ENCODE results near the gene PAM. TPM values are rescaled to one million over a fixed set of nuclear protein-coding genes. Genes with fewer than 3 reads are reported as not detected.
"Not testable (repeated sequence)": the region's sequence is repeated elsewhere in the genome, so short reads cannot be mapped to it uniquely, and the experiment has no call there.

The PAM gene
- total RNA-seq, 1 donor: 266 TPM

DNA sequence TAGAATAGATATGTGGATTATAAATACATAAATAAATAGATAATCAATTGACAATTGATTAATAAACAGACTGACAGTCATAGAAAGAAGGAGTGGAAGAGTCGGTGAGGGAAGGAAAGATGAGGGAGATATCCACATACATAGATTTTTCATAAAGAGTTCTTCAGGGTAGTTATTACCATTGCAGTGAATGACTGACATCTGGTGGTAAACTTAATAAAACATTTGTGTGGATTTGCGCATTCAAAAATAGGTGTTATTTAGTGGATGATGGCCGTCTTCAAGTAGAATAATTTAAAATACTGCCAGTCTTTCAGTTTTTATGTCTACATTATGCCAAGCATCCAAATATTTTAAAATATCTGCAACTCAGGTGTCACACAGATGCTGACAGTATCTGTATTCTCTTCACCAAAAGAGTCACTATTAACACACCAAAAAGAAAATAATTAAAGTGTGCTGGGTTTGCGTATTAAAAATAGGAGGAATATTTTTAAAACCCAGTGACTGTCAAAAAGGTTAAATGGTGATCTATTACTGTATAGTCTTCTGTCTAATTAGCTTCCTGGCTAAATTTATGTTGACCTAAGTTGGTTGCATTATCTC is 286.1 kb downstream of the PAM start:
- DNase-seq (ENCODE audit: low read depth): peak; percentile 57
- no peak overlapping the region for H3K4me3 ChIP-seq (ENCODE audit: low read depth, low read length)
- TF ChIP-seq, protein P1, sequence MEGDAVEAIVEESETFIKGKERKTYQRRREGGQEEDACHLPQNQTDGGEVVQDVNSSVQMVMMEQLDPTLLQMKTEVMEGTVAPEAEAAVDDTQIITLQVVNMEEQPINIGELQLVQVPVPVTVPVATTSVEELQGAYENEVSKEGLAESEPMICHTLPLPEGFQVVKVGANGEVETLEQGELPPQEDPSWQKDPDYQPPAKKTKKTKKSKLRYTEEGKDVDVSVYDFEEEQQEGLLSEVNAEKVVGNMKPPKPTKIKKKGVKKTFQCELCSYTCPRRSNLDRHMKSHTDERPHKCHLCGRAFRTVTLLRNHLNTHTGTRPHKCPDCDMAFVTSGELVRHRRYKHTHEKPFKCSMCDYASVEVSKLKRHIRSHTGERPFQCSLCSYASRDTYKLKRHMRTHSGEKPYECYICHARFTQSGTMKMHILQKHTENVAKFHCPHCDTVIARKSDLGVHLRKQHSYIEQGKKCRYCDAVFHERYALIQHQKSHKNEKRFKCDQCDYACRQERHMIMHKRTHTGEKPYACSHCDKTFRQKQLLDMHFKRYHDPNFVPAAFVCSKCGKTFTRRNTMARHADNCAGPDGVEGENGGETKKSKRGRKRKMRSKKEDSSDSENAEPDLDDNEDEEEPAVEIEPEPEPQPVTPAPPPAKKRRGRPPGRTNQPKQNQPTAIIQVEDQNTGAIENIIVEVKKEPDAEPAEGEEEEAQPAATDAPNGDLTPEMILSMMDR (IDR thresholded peaks at IDR 0.05; ENCODE audit: insufficient read depth, low read depth, low read length): peak; percentile 35

DNA sequence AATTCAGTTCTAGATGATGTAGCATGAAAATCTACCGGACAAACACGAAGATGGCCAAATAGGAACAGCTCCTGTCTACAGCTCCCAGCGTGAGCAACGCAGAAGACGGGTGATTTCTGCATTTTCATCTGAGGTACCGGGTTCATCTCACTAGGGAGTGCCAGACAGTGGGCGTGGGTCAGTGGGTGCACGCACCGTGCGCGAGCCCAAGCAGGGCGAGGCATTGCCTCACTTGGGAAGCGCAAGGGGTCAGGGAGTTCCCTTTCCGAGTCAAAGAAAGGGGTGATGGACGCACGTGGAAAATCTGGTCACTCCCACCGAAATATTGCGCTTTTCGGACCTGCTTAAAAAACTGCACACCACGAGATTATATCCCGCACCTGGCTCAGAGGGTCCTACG is 291.6 kb downstream of the PAM start:
- not testable (repeated sequence) for DNase-seq (ENCODE audit: low read depth); H3K4me3 ChIP-seq (ENCODE audit: low read depth, low read length)

DNA sequence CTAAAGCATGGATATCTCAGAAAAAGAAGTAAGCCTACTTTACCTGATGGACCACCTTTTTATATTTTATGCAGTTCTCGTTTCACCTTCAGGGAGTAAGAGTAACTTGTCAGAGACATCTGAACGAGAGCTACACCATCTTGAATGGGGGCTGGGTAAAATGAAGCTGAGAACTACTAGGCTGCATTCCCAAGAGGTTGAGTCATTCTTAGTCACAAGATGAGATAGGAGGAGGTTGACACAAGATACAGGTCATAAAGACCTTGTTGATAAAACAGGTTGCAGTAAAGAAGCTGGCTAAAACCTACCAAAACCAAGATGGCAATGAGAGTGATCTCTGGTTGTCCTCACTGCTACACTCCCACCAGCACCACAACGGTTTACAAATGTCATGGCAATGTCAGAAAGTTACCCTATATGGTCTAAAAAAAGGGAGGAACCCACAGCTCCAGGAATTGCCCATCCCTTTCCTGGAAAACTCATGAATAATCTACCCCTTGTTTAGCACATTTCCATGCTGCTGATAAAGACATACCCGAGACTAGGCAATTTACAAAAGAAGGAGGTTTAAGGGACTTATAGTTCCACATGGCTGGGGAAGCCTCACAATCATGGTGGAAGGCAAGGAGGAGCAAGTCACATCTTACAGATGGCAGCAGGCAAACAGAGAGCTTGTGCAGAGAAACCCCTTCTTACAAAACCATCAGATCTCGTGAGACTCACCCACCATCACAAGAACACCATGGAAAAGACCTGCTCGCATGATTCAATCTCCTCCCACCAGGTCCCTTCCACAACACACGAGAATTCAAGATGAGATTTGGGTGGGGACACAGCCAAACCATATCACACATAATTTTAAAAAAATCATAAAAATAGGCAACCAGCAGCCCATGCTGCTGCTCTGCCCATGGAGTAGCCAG is 302.4 kb downstream of the PAM start:
- no peak overlapping the region for H3K4me3 ChIP-seq (ENCODE audit: low read depth, low read length)
- DNase-seq (ENCODE audit: low read depth): peak; percentile 47
- TF ChIP-seq, protein P1 (IDR thresholded peaks at IDR 0.05; ENCODE audit: insufficient read depth, low read depth, low read length): no peak

DNA sequence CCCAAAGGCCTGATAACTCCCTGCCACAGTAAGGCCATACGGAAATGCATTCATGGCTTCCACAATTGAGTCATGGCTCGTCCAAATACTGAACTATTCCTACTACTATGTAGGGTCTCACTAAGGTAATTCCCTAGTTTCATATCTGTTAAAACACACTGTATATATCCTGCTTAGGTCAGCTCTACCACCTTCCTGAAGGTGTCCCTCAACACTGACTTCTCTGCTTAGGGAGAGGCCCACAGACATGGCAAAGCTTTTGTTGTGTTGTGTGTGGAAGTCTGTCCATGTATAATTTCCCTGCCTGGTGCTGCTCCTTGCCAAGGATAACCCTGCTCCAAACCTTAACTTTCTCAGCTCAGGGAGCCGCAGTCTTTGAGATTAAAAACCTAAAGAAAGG is 304.4 kb downstream of the PAM start:
- DNase-seq (ENCODE audit: low read depth): no peak
- TF ChIP-seq, protein P1 (IDR thresholded peaks at IDR 0.05; ENCODE audit: insufficient read depth, low read depth, low read length): no peak

DNA sequence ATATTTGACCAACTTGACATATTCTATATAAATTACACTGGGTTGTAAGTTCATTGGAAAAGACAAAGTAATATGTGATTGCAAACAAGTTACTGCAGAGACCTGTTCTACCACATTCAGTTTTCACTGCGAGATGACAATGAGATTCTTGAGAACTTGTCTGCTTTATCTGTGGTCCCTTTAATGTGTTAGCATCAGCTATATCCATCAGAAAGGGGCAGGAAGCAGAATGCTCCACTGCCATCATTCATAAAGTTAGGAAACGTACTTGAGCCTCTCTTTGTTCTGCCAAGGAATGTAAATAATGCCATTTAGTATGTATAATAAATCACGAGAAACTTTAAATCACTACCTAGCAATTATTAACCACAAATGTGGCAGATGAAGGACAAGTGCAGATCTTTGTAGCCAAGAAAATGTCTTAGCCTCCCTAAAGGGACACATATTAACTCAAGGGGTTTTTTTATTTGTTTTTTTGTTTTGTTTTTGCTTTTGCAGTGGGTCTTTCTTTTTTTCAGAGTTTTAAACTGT is 305.4 kb downstream of the PAM start:
- no peak for DNase-seq (ENCODE audit: low read depth)
- no peak overlapping the region for H3K4me3 ChIP-seq (ENCODE audit: low read depth, low read length)
- TF ChIP-seq, protein P1 (IDR thresholded peaks at IDR 0.05; ENCODE audit: insufficient read depth, low read depth, low read length): no peak

More for the DNA sequence above, 304.4 kb downstream of the PAM start:
- no peak overlapping the region for H3K4me3 ChIP-seq (ENCODE audit: low read depth, low read length)

DNA sequence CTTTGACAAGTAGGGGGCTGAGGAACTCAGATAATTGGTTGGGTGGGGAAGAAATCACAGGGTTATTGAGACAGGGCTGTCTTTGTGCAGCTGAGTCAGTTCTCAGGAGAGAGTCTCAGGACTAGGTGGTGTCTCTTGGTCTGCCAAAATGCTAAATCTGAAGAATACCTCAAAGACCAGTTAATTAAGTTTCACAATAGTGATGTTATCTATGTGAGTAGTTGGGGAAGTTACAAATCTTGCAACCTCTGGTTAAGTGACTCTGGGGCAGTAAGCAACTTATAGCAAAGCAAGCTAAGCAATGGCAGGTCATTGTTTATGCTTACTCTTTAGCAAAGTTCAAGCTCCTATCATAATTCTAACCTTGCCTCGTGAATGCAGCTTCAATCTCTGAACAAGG is 311.2 kb downstream of the PAM start:
- H3K4me3 ChIP-seq (ENCODE audit: low read depth, low read length): no peak overlapping the region
- TF ChIP-seq, protein P1 (IDR thresholded peaks at IDR 0.05; ENCODE audit: insufficient read depth, low read depth, low read length): no peak
- DNase-seq (ENCODE audit: low read depth): peak; percentile 36

DNA sequence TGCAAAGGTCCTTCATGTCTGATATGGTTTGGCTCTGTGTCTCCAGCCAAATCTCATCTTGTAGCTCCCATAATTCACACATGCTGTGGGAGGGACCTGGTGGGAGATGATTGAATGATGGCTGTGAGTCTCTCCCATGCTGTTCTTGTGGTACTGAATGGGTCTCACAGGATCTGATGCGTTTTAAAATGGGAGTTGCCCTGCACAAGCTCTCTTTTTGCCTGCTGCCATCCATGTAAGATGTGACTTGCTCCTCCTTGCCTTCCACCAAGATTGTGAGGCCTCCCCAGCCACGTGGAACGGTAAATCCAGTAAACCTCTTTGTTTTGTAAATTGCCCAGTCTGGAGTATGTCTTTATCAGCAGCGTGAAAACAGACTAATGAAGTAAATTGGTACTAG is 318.4 kb downstream of the PAM start:
- DNase-seq (ENCODE audit: low read depth): not testable (repeated sequence)

More for the DNA sequence above, 318.4 kb downstream of the PAM start:
- not testable (repeated sequence) for H3K4me3 ChIP-seq (ENCODE audit: low read depth, low read length)
